Medulla oblongata (tissue), 1 donor: ENCODE results near the gene SPCS1.
"Not testable (repeated sequence)": the region's sequence is repeated elsewhere in the genome, so short reads cannot be mapped to it uniquely, and the experiment has no call there.

ENCODE experiments used
- DNase-seq: peaks from one replicate; pipeline ENCODE4 v3.0.0-alpha.2; 2015; ENCODE audit errors: extremely low spot score

The SPCS1 gene

DNA sequence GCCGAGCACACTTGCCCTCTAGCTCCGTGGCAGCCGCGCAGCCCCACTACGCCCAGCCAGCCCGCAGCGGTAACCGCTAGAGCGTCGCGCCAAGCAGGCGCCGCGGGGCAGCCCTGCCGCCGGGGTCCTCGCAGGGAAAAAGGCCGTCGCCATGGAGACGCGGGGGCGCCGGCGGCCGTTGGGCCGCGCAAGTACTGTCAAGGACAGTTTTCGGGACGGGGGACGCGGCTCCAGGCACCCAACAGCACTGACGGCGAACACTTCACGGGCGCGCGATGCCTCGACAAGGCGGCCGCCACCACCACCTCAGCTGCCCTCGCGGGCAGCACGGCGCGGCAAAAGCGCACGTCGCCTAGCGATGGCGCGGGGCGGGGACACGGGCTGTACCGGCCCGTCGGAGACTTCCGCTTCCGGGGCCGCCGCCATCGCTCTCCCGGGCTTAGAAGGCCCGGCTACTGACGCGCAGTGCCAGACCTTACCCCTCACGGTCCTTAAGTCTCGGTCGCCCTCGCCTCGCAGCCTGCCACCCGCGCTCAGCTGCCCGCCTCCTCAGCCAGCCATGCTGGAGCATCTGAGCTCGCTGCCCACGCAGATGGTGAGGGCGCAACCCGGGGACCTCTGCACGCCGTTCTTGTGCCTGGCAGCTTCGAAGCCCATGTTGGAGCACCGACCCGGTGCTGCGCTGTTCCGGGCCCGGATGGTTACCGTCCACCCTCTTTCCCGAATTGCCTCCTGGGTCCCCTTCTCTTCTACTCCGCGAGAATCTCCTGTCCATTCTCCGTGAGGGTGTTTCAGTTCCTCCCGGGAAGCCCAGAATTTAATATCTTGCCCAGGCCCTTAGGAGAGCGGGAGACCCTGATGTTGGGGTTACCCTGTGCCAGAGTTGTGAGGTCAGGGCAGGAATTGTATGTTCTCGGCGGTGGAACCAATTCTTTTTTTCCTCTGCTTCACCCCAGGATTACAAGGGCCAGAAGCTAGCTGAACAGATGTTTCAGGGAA, at the start of gene SPCS1, which contains the start of gene GLT8D1:
Gene SPCS1 (plus strand): TSS at position 419 of the 999 bp plus-strand sequence. CDS start 141 bp downstream, at position 560.
Gene GLT8D1 (minus strand): TSS at position 104 of the 999 bp plus-strand sequence. CDS start 5,331 bp downstream, outside the sequence.
- peak; percentile 90 for DNase-seq

DNA sequence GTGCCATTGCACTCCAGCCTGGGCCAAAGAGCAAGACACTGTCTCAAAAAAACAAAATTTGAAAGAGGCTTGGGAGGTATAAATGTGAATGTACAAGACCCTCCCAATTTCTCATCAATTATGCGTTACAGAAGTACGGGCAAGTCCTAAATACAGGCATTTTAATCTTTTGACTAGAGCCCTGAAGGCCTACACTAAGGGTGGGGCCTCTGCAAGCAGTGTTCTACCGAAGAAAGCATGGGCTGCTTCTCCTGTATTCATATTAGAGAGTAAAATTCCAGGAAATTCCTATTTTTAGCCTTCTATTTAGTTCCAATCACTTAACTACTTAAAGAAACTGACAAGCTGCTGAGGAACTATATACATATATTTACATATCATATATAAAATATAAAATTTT, 45.9 kb upstream of the SPCS1 start:
- DNase-seq = no peak

DNA sequence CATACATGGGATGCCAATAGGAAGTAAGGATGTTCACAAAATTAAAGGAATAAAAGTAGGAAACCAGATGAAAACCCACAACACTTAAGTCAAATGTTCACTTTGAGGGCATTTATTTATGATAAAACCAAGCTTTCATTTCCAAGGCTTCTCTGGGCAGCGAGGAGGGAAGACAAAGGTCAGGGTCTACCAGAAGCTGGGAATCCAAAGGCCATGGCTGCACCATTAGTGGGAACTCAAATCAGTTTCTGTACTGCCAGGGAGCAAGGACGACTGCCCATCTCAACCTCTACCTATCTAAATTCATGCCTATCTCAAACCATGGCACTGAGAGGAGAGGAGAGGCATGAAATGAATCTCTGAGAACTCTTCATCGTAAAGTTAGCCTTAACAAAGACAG, 42.8 kb upstream of the SPCS1 start:
- DNase-seq = no peak

- no peak for DNase-seq
Measured at GRCh38 chr3:52670621-52671521, 35.0 kb upstream of the SPCS1 start.

- no peak for DNase-seq
Measured at GRCh38 chr3:52671676-52672075, 34.2 kb upstream of the SPCS1 start.

DNA sequence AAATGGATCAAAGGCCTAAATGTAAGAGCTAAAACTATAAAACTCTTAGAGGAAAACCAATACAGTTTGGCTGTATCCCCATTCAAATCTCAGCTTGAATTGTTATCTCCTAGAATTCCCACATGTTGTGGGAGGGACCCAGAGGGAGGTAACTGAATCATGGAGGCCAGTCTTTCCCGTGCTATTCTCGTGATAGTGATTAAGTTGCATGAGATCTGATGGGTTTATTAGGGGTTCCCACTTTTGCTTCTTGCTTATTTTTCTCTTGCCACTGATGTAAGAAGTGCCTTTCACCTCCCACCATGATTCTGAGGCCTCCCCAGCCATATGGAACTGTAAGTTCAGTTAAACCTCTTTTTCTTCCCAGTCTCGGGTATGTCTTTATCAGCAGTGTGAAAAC, 29.7 kb upstream of the SPCS1 start:
- DNase-seq = not testable (repeated sequence)

GRCh38 chr3:52678265-52679198, 27.4 kb upstream of the SPCS1 start:
- DNase-seq = no peak

DNA sequence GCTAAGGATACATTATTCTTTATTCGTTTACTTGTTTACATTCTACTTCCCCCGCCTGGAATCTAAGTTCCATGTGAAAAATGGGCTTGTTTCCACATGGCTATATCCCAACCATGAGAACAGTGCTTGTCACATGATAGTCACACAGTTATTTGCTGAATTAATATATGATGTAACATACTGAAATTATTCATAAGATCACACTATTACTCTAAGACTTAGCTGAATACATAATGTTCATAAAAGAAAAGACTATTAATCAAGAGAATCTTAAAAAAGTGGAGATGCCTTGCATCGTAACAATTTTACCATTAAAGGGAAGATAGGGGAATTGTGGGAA, 26.7 kb upstream of the SPCS1 start:
- DNase-seq = no peak

- no peak for DNase-seq
Measured at GRCh38 chr3:52679811-52680210, 26.1 kb upstream of the SPCS1 start.

DNA sequence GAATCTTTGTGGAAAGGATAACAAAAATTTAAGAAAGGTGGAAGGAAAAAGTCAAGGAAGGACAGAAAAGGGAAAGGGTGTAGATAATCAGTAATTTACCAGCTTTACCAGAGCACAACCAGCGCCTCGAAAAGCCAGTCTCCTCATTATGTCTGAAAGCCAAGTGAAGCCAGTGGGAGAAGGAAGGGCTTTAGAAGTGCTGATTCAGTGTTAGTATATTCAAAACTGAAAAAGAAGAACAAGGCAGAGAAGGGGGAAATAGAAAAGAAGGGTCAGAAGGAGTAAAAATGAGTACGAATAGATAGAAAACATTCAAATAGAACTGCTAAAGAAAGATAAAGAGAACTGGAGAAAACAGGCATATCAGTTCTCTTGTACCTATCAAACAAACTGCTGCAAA, 24.3 kb upstream of the SPCS1 start:
- DNase-seq = peak; percentile 43

DNA sequence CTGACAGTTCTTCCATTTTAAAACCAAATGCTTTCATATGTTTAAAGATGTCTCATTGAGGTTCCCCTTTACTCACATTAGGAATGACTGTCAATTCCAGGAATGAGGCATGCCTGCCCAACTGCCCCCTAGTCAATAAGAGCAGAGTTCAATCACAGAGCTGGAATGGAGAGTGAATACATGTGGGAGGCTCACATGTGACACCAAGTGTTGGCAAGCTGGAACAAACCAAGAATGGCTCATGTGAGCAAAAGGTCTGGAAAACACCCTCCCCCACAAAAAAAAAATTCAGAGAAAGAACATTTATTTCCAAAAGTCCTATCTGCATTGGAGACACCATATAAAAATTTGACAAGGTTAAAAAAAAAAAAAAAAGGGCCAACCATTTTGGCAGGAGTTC, 23.9 kb upstream of the SPCS1 start:
- DNase-seq = peak; percentile 78

DNA sequence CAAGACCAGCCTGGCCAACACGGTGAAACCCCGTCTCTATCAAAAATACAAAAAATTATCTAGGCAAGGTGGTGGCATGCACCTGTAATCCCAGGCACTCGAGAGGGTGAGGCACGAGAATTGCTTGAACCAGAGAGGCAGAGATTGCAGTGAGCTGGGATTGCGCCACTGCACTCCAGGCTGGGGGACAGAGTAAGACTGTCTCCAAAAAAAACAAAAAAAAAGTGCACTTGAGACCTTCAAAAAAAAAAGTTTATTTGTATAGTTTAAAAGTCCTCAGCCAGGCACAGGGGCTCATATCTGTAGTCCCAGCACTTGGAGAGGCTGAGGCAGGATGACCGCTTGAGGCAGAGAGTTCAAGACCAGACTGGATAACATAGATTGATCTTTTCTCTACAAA, 22.3 kb upstream of the SPCS1 start:
- DNase-seq = no peak

- no peak for DNase-seq
Measured at GRCh38 chr3:52684184-52684583, 21.7 kb upstream of the SPCS1 start.

DNA sequence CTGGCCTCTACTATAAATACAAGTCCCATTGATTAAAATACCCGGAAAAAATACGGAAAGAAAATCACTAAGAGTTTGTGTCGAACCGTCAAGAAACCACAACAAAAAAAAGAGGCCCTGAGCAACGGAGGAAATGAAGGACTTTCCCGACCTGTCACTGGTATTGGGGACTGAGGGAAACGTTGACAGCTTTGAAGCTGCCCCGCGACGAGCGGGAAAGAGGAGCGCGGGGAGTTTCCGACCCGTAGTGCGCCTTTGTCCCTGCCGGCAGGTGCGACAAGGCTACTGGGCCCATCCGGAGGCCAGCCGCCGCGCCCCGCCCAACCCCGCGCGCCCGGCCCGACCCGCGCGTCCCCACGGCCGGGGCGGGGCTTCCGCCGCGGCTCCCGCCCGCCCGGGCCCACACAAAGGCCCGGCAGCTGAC, 20.6 kb upstream of the SPCS1 start:
- peak; percentile 81 for DNase-seq

DNA sequence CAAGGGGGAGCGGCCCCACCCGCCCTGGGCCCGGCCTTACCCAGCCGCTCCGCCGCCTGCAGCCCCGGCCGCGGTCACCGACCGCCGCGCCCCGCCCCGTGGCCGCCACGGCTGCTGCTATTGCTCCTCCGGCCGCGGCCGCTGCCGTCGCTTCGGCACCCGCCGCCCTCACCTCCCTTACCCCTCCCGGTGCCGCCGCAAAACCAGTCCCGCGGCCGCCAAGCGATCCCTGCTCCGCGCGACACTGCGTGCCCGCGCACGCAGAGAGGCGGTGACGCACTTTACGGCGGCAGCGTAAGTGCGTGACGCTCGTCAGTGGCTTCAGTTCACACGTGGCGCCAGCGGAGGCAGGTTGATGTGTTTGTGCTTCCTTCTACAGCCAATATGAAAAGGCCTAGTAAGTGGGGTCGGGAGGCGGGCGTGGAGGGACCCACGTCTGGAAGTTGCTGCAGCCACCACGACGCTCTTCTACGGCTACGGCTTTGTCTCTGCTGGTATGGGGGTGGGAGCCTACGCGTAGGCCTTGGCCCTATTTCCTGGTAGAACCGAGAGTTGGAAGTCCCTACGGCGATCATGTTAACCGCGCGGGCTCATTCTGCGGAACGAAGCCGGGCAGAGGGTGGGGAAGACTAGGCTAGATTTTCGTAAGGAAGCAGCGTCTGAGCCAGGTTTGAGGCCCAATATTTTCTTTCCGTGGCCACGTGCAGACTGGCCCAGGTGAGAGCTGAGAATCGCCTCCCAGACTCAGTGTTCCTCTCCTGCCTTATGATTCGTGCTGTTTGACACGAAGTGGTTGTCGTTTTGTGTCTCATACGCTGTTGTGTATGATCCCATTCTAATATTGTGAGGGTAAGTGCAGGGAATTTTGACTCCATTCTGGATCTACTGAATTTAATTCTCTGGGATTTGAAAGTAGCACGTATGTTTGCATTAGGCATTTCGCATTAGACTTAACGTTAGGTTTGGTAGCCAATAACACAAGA, 19.9 kb upstream of the SPCS1 start, which contains the start of the genes GNL3 and PBRM1:
Gene GNL3 (plus strand): TSS at position 324 of the 983 bp plus-strand sequence. CDS start 61 bp downstream, at position 385.
Gene PBRM1 (minus strand): TSS at position 205 of the 983 bp plus-strand sequence.
- DNase-seq = peak; percentile 97

- no peak for DNase-seq
Measured at GRCh38 chr3:52688266-52688665, 17.6 kb upstream of the SPCS1 start.

- DNase-seq = no peak
Measured at GRCh38 chr3:52689151-52689550, 16.8 kb upstream of the SPCS1 start.

- DNase-seq = no peak
Measured at GRCh38 chr3:52690560-52690959, 15.3 kb upstream of the SPCS1 start.

GRCh38 chr3:52693071-52693470, 12.8 kb upstream of the SPCS1 start:
- DNase-seq = no peak
